Nephron progenitor cell (in vitro differentiated cells): ENCODE results near the gene PI16.

Source experiments
- DNase-seq: peaks from one replicate; pipeline ENCODE4 v3.0.0; 2021
- H3K27ac Mint-ChIP-seq: 2 replicates; pipeline ENCODE4 v1.8.0; 2021; ENCODE audit warnings: mild to moderate bottlenecking, moderate library complexity, mixed read lengths
- H3K27me3 Mint-ChIP-seq: 2 replicates; pipeline ENCODE4 v1.8.0; 2021; ENCODE audit warnings: mild to moderate bottlenecking, low read depth, mixed read lengths; ENCODE audit not compliant: poor library complexity
- H3K36me3 Mint-ChIP-seq: 2 replicates; pipeline ENCODE4 v1.8.0; 2021; ENCODE audit warnings: low read depth, mixed read lengths
- H3K4me1 Mint-ChIP-seq: 2 replicates; pipeline ENCODE4 v1.8.0; 2021; ENCODE audit warnings: mixed read lengths
- H3K4me3 Mint-ChIP-seq: 2 replicates; pipeline ENCODE4 v1.8.0; 2021; ENCODE audit warnings: mild to moderate bottlenecking, moderate library complexity, mixed read lengths
- H3K9me3 Mint-ChIP-seq: 2 replicates; pipeline ENCODE4 v1.8.0; 2021; ENCODE audit warnings: mild to moderate bottlenecking, moderate library complexity, mixed read lengths
- TF ChIP-seq, protein P1 (sequence below): fragments of 200-600 bp; sonication (generic); IDR thresholded peaks from 2 replicates; pipeline ENCODE4 v1.5.0; 2021; ENCODE audit warnings: antibody characterized with exemption

Gene PI16

GRCh38 chr6:36926708-36927513 is 27.6 kb upstream of the PI16 start:
- H3K9me3 Mint-ChIP-seq = no peaks in the 10 kb centered on the region
- peaks cover 65% of the 10 kb centered on the region for H3K4me1 Mint-ChIP-seq
- no peak for DNase-seq
- H3K27ac Mint-ChIP-seq = no peak overlapping the region
- TF ChIP-seq, protein P1, sequence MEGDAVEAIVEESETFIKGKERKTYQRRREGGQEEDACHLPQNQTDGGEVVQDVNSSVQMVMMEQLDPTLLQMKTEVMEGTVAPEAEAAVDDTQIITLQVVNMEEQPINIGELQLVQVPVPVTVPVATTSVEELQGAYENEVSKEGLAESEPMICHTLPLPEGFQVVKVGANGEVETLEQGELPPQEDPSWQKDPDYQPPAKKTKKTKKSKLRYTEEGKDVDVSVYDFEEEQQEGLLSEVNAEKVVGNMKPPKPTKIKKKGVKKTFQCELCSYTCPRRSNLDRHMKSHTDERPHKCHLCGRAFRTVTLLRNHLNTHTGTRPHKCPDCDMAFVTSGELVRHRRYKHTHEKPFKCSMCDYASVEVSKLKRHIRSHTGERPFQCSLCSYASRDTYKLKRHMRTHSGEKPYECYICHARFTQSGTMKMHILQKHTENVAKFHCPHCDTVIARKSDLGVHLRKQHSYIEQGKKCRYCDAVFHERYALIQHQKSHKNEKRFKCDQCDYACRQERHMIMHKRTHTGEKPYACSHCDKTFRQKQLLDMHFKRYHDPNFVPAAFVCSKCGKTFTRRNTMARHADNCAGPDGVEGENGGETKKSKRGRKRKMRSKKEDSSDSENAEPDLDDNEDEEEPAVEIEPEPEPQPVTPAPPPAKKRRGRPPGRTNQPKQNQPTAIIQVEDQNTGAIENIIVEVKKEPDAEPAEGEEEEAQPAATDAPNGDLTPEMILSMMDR = no peak
- H3K4me3 Mint-ChIP-seq = no peak overlapping the region
- H3K36me3 Mint-ChIP-seq = no peaks in the 10 kb centered on the region
- H3K27me3 Mint-ChIP-seq = peaks cover 19% of the 10 kb centered on the region

- H3K9me3 Mint-ChIP-seq = peaks cover 3% of the 10 kb centered on the region
- H3K27ac Mint-ChIP-seq = peak overlapping the region; percentile 21
- H3K27me3 Mint-ChIP-seq = peaks cover 19% of the 10 kb centered on the region
- DNase-seq = no peak
- H3K4me3 Mint-ChIP-seq = no peak overlapping the region
- H3K4me1 Mint-ChIP-seq = peaks cover 65% of the 10 kb centered on the region
- no peaks in the 10 kb centered on the region for H3K36me3 Mint-ChIP-seq
- TF ChIP-seq, protein P1 = no peak
Measured at GRCh38 chr6:36927691-36928546, 26.6 kb upstream of the PI16 start.

DNA sequence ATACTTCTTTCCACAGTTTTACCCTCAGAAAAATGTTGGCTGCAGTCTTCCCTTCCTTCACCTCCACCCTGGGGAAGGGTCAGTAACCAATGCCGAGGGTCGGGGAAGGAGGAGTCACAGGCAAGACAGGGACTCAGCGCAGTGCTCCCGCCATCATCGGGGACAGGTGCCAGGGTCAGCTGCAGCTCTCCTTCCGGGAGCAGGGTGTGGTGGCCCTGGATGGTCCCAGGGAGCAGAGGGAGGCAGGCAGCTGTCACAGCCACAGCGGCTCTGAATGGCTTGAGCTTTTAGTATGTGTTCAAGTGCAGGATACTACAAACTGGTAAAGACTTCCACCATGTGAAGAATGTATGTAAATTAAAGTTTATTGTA is 26.0 kb upstream of the PI16 start:
- Mint-ChIP-seq H3K4me3 (no peak overlapping the region), H3K27ac (no peak overlapping the region), H3K36me3 (no peaks in the 10 kb centered on the region), H3K27me3 (peaks cover 19% of the 10 kb centered on the region), H3K4me1 (peaks cover 65% of the 10 kb centered on the region), H3K9me3 (peaks cover 4% of the 10 kb centered on the region)
- TF ChIP-seq, protein P1 = no peak
- DNase-seq = no peak

DNA sequence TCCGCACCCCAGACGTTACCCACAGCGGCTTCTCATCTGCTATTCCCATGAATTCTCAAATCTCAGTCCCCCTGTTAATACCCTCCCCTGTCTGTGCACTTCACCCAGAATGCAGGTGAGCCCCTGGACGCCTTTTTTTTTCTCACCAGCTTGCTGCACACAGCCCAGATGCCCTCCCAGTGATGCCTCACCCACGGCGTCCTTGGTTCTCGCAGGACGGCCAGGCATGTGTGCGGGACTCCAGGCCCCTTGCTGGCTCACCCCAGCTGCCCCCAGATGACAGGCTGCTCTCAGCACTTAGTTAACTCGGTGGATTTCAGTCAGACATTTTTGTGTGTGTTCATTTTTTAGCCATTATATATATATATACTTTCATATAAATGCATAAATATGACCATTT is 25.4 kb upstream of the PI16 start:
- Mint-ChIP-seq H3K9me3 (peaks cover 4% of the 10 kb centered on the region), H3K27ac (no peak overlapping the region), H3K4me1 (peaks cover 62% of the 10 kb centered on the region), H3K27me3 (peaks cover 19% of the 10 kb centered on the region), H3K36me3 (no peaks in the 10 kb centered on the region), H3K4me3 (no peak overlapping the region)
- no peak for DNase-seq
- TF ChIP-seq, protein P1 = no peak

DNA sequence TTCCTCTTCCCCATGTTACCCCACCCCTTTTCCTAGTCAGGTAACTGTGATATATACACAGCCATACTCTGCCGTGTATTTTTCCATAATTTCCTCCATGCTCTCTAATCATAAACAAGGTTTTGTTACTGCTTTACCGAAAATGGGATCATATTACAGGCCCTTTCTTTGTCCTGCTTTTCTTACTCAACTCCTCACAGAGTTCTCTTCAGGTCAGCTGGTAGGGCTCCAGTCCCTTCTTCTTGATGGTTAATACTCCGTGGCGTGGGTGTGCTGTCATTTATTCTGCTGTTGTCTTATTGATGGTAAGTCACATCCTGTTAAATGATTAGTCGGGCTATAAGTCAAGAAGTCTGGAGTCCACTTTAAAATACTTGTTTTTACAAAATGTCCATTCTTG is 24.9 kb upstream of the PI16 start:
- Mint-ChIP-seq H3K4me1 (peaks cover 57% of the 10 kb centered on the region), H3K4me3 (no peak overlapping the region), H3K27me3 (peaks cover 19% of the 10 kb centered on the region)

More for the DNA sequence above, 24.9 kb upstream of the PI16 start:
- Mint-ChIP-seq H3K36me3 (no peaks in the 10 kb centered on the region), H3K9me3 (peaks cover 4% of the 10 kb centered on the region), H3K27ac (no peak overlapping the region)
- TF ChIP-seq, protein P1 = no peak
- no peak for DNase-seq
